Body of pancreas (tissue), 4 donors: ENCODE measurements around the gene HIBADH. TPM values are rescaled to one million over a fixed set of nuclear protein-coding genes. Genes with fewer than 3 reads are reported as not detected.

ENCODE experiments used
- ATAC-seq: fragments of 150-250 bp; one replicate; pipeline ENCODE4 v1.9.1; 2016
- DNase-seq, 4 donors: peaks; one replicate each; pipeline ENCODE4 v3.0.0-alpha.2; 2019
- H3K27ac ChIP-seq, 4 donors: fragments of 200-600 bp; sonication (generic); 1 replicate in 3 of 4; 2 replicates in 1 of 4; pipeline versions ENCODE4 v1.5.1 to v1.6.1; 2016 to 2019; ENCODE audit warnings: mild to moderate bottlenecking in 1 of 4, mixed read lengths in 1 of 4, moderate library complexity in 1 of 4
- H3K27me3 ChIP-seq, 2 donors: fragments of 200-600 bp; sonication (generic); one replicate each; pipeline ENCODE4 v1.6.0; 2016; ENCODE audit warnings: mild to moderate bottlenecking in 1 of 2
- H3K36me3 ChIP-seq, 2 donors: fragments of 200-600 bp; sonication (generic); replicated peaks in 1 of 2; 2 replicates each; pipeline ENCODE4 v1.5.1; 2016; ENCODE audit warnings: low read depth in 2 of 2; ENCODE audit not compliant: insufficient read depth in 1 of 2
- H3K4me1 ChIP-seq: fragments of 200-600 bp; sonication (generic); one replicate; pipeline ENCODE4 v1.6.0; 2016
- H3K4me3 ChIP-seq, 2 donors: fragments of 200-600 bp; sonication (generic); 1 replicate in 1 of 2; 2 replicates in 1 of 2; pipeline ENCODE4 v1.5.1; 2016 to 2019
- H3K9me3 ChIP-seq, 3 donors: fragments of 200-600 bp; sonication (generic); 1 replicate in 2 of 3; 2 replicates in 1 of 3; pipeline ENCODE4 v1.5.1; 2016
- CTCF ChIP-seq, 7 experiments: fragments of 450-650 bp in 4 of 7; fragments of 200-600 bp in 3 of 7; sonication (generic) in 3 of 7; IDR thresholded peaks; one replicate each; pipeline ENCODE4 v1.5.1; 2016 to 2019; ENCODE audit warnings: antibody characterized with exemption in 7 of 7
- POLR2A ChIP-seq, 3 donors: fragments of 450-650 bp; IDR thresholded peaks; one replicate each; pipeline ENCODE4 v1.6.1; 2016; ENCODE audit warnings: antibody characterized with exemption in 3 of 3, mild to moderate bottlenecking in 2 of 3
- WGBS, 2 donors: methylation state at CpG; one replicate each; pipeline ENCODE4 v1.1.5; 2017; 5-methylcytosine and 5-hydroxymethylcytosine counted together
- intact Hi-C: fragments of 100-400 bp; cut with DNase I; formaldehyde crosslinking; loops from one replicate; pipeline ENCODE4 v1.15.1; 2023
- total RNA-seq, 2 donors: library from RNA; depleted of rRNA; stranded (reverse); fragments of >200 nt; gene quantifications; one replicate each; pipeline ENCODE4 v1.1.0, GENCODE V29; 2016

The HIBADH gene
- total RNA-seq, 2 donors from 2014 or later = 22.1 to 31.0 TPM

DNA sequence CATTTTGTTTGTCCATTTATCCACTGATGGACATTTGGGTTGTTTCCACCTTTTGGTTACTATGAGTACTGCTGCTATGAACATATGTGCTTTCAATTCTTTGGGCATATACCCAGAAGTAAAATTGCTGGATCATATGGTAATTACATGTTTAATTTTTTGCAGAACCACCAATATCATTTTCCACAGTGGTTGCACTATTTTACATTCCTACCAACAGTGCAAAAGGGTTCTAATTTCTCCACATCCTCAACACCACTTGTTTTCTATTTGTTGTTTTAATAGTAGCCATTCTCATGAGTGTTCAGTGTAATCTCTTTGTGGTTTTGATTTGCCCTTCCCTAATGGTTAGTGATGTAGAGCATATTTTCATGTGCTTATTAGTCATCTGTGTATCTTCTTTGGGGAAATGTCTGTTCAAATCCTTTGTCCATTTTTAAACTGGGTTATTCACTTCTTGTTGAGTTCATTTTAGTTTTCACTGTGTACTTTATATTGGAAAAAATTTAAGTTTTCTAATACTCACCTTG is 101.9 kb downstream of the HIBADH start:
- ATAC-seq = no peak
- Histone ChIP-seq H3K4me1 (no peaks in the 10 kb centered on the region), H3K36me3 (no peaks in the 10 kb centered on the region), H3K27me3 (no peaks in the 10 kb centered on the region), H3K27ac (no peak overlapping the region), H3K4me3 (no peak overlapping the region), H3K9me3 (no peaks in the 10 kb centered on the region)
- no peak for DNase-seq
- TF ChIP-seq CTCF (IDR thresholded peaks at IDR 0.05) (no peak), POLR2A (IDR thresholded peaks at IDR 0.05) (no peak)
- intact Hi-C loops = no loop called here

DNA sequence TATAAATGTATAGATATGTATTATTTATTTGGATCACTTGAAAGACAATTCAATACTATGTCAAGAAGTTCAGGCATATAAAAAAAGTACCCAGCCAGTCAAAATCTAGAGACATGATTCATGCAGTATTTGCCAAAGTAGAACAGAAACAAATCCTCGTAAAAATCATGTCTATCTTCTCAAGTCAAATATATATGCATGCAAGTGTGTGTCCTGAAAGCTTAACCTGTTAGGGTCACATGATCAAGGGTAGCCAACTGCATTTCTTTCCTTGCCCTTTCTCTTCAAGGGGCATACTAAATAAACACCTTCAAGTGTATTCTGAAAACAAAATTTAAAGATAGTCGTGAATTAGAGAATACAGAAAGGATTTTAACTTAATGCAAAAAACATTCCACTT is 107.0 kb downstream of the HIBADH start:
- WGBS, 2 donors = 87 to 90% methylated on average over 2 of the region's 2 CpGs
- TF ChIP-seq POLR2A (IDR thresholded peaks at IDR 0.05) = no peak
- ATAC-seq = no peak

GRCh38 chr7:27554826-27555225 is 107.9 kb downstream of the HIBADH start:
- no peaks in the 10 kb centered on the region for H3K36me3 ChIP-seq
- no peaks in the 10 kb centered on the region for H3K27me3 ChIP-seq
- no peak overlapping the region for H3K4me3 ChIP-seq
- H3K27ac ChIP-seq = no peak overlapping the region
- TF ChIP-seq POLR2A (IDR thresholded peaks at IDR 0.05) (no peak), CTCF (IDR thresholded peaks at IDR 0.05) (no peak)
- H3K9me3 ChIP-seq = no peaks in the 10 kb centered on the region
- WGBS, 2 donors = 92 to 100% methylated on average over 1 of the region's 1 CpG
- ATAC-seq = no peak
- no peak for DNase-seq
- no peaks in the 10 kb centered on the region for H3K4me1 ChIP-seq
- intact Hi-C loops = no loop called here

More for the DNA sequence above, 107.0 kb downstream of the HIBADH start:
- Histone ChIP-seq H3K36me3 (no peaks in the 10 kb centered on the region), H3K27ac (no peak overlapping the region), H3K4me1 (no peaks in the 10 kb centered on the region), H3K4me3 (no peak overlapping the region), H3K9me3 (no peaks in the 10 kb centered on the region), H3K27me3 (no peaks in the 10 kb centered on the region)
- no peak for DNase-seq
- intact Hi-C loops = no loop called here

DNA sequence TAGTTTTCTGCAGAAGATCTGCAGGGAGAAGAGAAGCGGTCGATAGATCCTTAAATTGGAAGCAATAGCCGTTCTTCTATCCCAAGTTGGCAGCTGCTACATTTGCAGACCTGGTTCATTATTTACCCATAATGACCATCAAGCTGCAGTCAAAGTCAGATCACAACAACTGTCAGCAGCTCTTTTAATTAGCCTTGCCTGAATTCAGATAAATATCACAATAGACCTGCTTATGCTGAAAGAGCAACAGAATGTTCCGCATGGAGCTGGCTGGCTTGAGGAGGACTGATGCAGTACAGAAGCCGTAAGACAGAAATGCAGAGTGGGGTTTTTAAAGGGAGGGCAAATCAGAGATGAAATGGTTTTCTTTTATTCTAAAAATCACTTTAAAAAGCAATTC is 109.4 kb downstream of the HIBADH start:
- ATAC-seq = no peak
- intact Hi-C loops = no loop called here
- no peak overlapping the region for H3K27ac ChIP-seq
- WGBS, 2 donors = 84 to 85% methylated on average over 5 of the region's 5 CpGs
- no peaks in the 10 kb centered on the region for H3K4me1 ChIP-seq
- H3K27me3 ChIP-seq = no peaks in the 10 kb centered on the region
- no peak for TF ChIP-seq POLR2A (IDR thresholded peaks at IDR 0.05)
- TF ChIP-seq CTCF (IDR thresholded peaks at IDR 0.05) = no peak
- H3K9me3 ChIP-seq = no peaks in the 10 kb centered on the region
- H3K36me3 ChIP-seq = no peaks in the 10 kb centered on the region
- DNase-seq = no peak
- no peak overlapping the region for H3K4me3 ChIP-seq

GRCh38 chr7:27551803-27552400 is 110.8 kb downstream of the HIBADH start:
- ATAC-seq (no peak), DNase-seq (no peak)
- no peak overlapping the region for H3K27ac ChIP-seq
- no peaks in the 10 kb centered on the region for H3K36me3 ChIP-seq
- 90 to 92% methylated on average over 8 of the region's 8 CpGs for WGBS, 2 donors
- no peaks in the 10 kb centered on the region for H3K4me1 ChIP-seq
- H3K27me3 ChIP-seq = no peaks in the 10 kb centered on the region
- TF ChIP-seq CTCF (IDR thresholded peaks at IDR 0.05) = no peak
- TF ChIP-seq POLR2A (IDR thresholded peaks at IDR 0.05) = no peak
- intact Hi-C loops = no loop called here
- H3K9me3 ChIP-seq = no peaks in the 10 kb centered on the region
- H3K4me3 ChIP-seq = no peak overlapping the region
